Measurements from ENCODE around the gene SUN3.
"Not testable (repeated sequence)": the region's sequence is repeated elsewhere in the genome, so short reads cannot be mapped to it uniquely, and the experiment has no call there.

The SUN3 gene

GRCh38 chr7:47946581-47947354 lies 82.1 kb downstream of the SUN3 start:
- POLR2A ChIA-PET (ENCODE audit: low non-redundant PET): interaction anchor here (0.6 kb wide), 1 partner anchor 371 kb away, joined by 3 read pairs; no protein-coding TSS in a partner anchor
- DNase-seq (ENCODE audit: low spot score): no peak
- TF ChIP-seq CTCF (conservative IDR thresholded peaks at IDR 0.05; ENCODE audit: low read depth): no peak
- CTCF ChIA-PET: no interaction called here
- no peak overlapping the region for H3K27ac ChIP-seq

- peak; percentile 45 for DNase-seq (ENCODE audit: low spot score)
- ChIA-PET POLR2A (ENCODE audit: low non-redundant PET) (no interaction called here), CTCF (interaction anchor here (0.5 to 3.5 kb wide), 32 partner anchors 9 to 1908 kb away, joined by 3 to 44 read pairs (median 4); no protein-coding TSS in a partner anchor)
- peak; percentile 89 for TF ChIP-seq CTCF (conservative IDR thresholded peaks at IDR 0.05; ENCODE audit: low read depth)
- no peak overlapping the region for H3K27ac ChIP-seq
These were observed 83.5 kb downstream of the SUN3 start for GRCh38 chr7:47945261-47946015.

GRCh38 chr7:47944536-47945260 lies 84.2 kb downstream of the SUN3 start:
- DNase-seq (ENCODE audit: low spot score): no peak
- H3K27ac ChIP-seq: no peak overlapping the region
- ChIA-PET POLR2A (ENCODE audit: low non-redundant PET) (no interaction called here), CTCF (interaction anchor here (0.6 to 3.5 kb wide), 25 partner anchors 9 to 1380 kb away, joined by 3 to 44 read pairs (median 4); no protein-coding TSS in a partner anchor)
- TF ChIP-seq CTCF (conservative IDR thresholded peaks at IDR 0.05; ENCODE audit: low read depth): no peak

GRCh38 chr7:47943676-47944474 lies 85.0 kb downstream of the SUN3 start:
- CTCF ChIA-PET: interaction anchor here (0.8 to 3.5 kb wide), 6 partner anchors 10 to 1381 kb away, joined by 3 to 44 read pairs (median 8); no protein-coding TSS in a partner anchor
- POLR2A ChIA-PET (ENCODE audit: low non-redundant PET): no interaction called here
- TF ChIP-seq CTCF (conservative IDR thresholded peaks at IDR 0.05; ENCODE audit: low read depth): no peak
- no peak overlapping the region for H3K27ac ChIP-seq
- no peak for DNase-seq (ENCODE audit: low spot score)

GRCh38 chr7:47942651-47943050 lies 86.3 kb downstream of the SUN3 start:
- POLR2A ChIA-PET (ENCODE audit: low non-redundant PET); H3K27ac ChIP-seq; DNase-seq (ENCODE audit: low spot score): not testable (repeated sequence)
- CTCF ChIA-PET: interaction anchor here (0.6 to 3.5 kb wide), 2 partner anchors 167 to 692 kb away, joined by 5 to 30 read pairs; no protein-coding TSS in a partner anchor

- TF ChIP-seq CTCF (conservative IDR thresholded peaks at IDR 0.05; ENCODE audit: low read depth): no peak
- CTCF ChIA-PET: interaction anchor here (0.6 to 1.7 kb wide), 3 partner anchors 14 to 691 kb away, joined by 4 to 5 read pairs (median 5); no protein-coding TSS in a partner anchor
- no peak overlapping the region for H3K27ac ChIP-seq
- POLR2A ChIA-PET (ENCODE audit: low non-redundant PET): no interaction called here
- no peak for DNase-seq (ENCODE audit: low spot score)
These were observed 86.8 kb downstream of the SUN3 start for GRCh38 chr7:47942132-47942531.

All from RWPE1 (cell line).